Measurements from ENCODE around the gene SIGLEC6. TPM values are rescaled to one million over a fixed set of nuclear protein-coding genes. Genes with fewer than 3 reads are reported as not detected.

SIGLEC6 gene
- total and polyA plus RNA-seq, 12 donors: 0.06 to 0.18 TPM; not detected in 10

DNA sequence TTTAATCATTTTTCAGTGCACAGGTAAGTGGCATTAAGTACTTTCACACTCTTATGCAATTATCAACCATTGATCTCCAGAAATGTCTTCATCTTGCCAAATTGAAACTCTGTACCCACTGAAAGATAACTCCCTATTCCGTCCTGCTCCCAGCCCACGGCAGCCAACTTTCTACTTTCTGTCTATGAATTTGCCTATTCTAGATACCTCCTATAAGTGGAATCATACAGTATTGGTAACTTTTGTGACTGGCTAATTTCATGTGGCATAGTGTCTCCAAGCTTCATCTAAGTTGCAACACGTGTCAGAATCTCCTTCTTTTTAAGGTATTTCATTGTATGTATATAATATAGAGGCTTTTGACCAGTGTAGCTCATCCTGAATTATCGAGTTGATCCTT lies 58.9 kb downstream of the SIGLEC6 start:
- H3K27ac ChIP-seq: no peak overlapping the region
- H3K27me3 ChIP-seq: no peaks in the 10 kb centered on the region
- H3K4me3 ChIP-seq: no peak overlapping the region
- H3K36me3 ChIP-seq (replicated peaks in 1 of 2): no peaks in the 10 kb centered on the region
- intact Hi-C loops (cut with DNase I): loop anchor here in 1 of 2 donors (2.0 kb wide), 1 partner anchor 184 kb away; no protein-coding TSS in a partner anchor
- no peaks in the 10 kb centered on the region for H3K9me3 ChIP-seq (replicated peaks in 1 of 3)
- DNase-seq: no peak
- TF ChIP-seq POLR2A (IDR thresholded peaks at IDR 0.05): no peak
- no peak for TF ChIP-seq CTCF (IDR thresholded peaks at IDR 0.05)
- H3K4me1 ChIP-seq (replicated peaks in 1 of 2): no peaks in the 10 kb centered on the region
- 11 to 16% (median 13%) methylated on average over 4 of the region's 4 CpGs for WGBS, 4 donors

DNA sequence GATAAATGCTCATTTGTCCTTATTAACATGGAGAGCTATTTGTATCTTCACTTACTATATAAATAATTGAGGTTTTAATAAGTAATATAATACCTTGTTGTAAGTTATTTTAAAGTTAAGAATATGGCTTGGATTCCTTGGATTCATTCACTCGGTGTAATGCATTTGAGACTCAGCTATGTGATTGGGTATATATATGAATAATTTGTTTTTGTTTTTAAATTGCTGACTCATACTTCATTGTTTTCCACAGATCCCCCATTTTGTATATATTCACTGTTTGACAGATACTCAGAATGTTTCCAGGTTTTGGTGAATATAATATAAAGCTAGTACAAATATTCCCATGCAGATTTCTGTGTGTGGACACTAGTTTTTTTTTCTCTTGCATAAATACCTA lies 59.9 kb downstream of the SIGLEC6 start:
- no peak overlapping the region for H3K4me3 ChIP-seq
- H3K27ac ChIP-seq: no peak overlapping the region
- H3K27me3 ChIP-seq: no peaks in the 10 kb centered on the region
- H3K4me1 ChIP-seq (replicated peaks in 1 of 2): no peaks in the 10 kb centered on the region
- no peaks in the 10 kb centered on the region for H3K9me3 ChIP-seq (replicated peaks in 1 of 3)
- no peak for DNase-seq
- H3K36me3 ChIP-seq (replicated peaks in 1 of 2): no peaks in the 10 kb centered on the region
- TF ChIP-seq CTCF (IDR thresholded peaks at IDR 0.05): no peak
- TF ChIP-seq POLR2A (IDR thresholded peaks at IDR 0.05): no peak
- 63 to 73% (median 68%) methylated on average over 1 of the region's 1 CpG for WGBS, 4 donors
- intact Hi-C loops (cut with DNase I): no loop called here

GRCh38 chr19:51470966-51471365 lies 60.5 kb downstream of the SIGLEC6 start:
- no peaks in the 10 kb centered on the region for H3K36me3 ChIP-seq (replicated peaks in 1 of 2)
- 59 to 68% (median 62%) methylated on average over 8 to 9 of the region's 9 CpGs for WGBS, 4 donors
- no peak overlapping the region for H3K27ac ChIP-seq
- peak in 1 of 7 donors; percentile 9 for DNase-seq
- intact Hi-C loops (cut with DNase I): no loop called here
- no peak overlapping the region for H3K4me3 ChIP-seq
- H3K4me1 ChIP-seq (replicated peaks in 1 of 2): no peaks in the 10 kb centered on the region
- H3K27me3 ChIP-seq: no peaks in the 10 kb centered on the region
- H3K9me3 ChIP-seq (replicated peaks in 1 of 3): no peaks in the 10 kb centered on the region
- no peak for TF ChIP-seq CTCF (IDR thresholded peaks at IDR 0.05)
- no peak for TF ChIP-seq POLR2A (IDR thresholded peaks at IDR 0.05)

DNA sequence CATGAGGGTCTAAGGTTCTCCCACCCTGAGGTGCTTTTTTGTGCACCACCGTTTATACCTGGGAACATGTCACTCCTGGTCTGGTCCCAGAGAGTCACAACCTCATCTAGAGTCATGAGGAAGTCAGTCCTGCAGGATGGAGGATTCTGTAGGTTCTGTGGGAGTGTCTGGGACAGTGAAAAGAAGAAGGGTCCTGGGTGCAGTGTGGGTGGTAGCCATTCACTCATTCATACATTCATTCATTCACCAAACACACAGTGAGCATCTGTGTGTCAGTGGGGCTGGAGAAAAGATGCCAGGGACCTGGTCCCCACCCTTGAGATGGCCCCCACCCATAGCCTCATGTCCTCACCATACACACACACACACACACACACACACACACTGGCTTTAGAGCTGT lies 61.8 kb downstream of the SIGLEC6 start:
- Histone ChIP-seq H3K4me1 (replicated peaks in 1 of 2) (no peaks in the 10 kb centered on the region), H3K36me3 (replicated peaks in 1 of 2) (no peaks in the 10 kb centered on the region), H3K9me3 (replicated peaks in 1 of 3) (no peaks in the 10 kb centered on the region), H3K27me3 (no peaks in the 10 kb centered on the region), H3K27ac (no peak overlapping the region), H3K4me3 (no peak overlapping the region)
- no peak for TF ChIP-seq POLR2A (IDR thresholded peaks at IDR 0.05)
- no peak for TF ChIP-seq CTCF (IDR thresholded peaks at IDR 0.05)
- intact Hi-C loops (cut with DNase I): loop anchor here in 1 of 2 donors (10.0 kb wide), 1 partner anchor 185 kb away; no protein-coding TSS in a partner anchor
- DNase-seq: peak in 1 of 7 donors; percentile 12
- WGBS, 4 donors: 71 to 86% (median 76%) methylated on average over 1 of the region's 1 CpG; no CpG with 5 or more reads in 1 of the 4 donors
